CD4-positive, alpha-beta T cell (primary cell): ENCODE results near the gene TFAP2A. TPM values are rescaled to one million over a fixed set of nuclear protein-coding genes. Genes with fewer than 3 reads are reported as not detected.

Experiments
- ATAC-seq: fragments of 200-7000 bp; cut with Tn5 transposase; one replicate; pipeline ENCODE4 v1.10.0; 2022; ENCODE audit warnings: mild to moderate bottlenecking; ENCODE audit not compliant: poor library complexity
- CTCF ChIA-PET: fragments of 350-600 bp; sonication (Branson Sonifier 250); formaldehyde crosslinking; loops from one replicate; lab custom pipeline; 2021; ENCODE audit warnings: antibody characterized with exemption, inconsistent platforms; lab: Charles Lee
- POLR2A ChIA-PET: fragments of 350-600 bp; sonication (Branson Sonifier 250); formaldehyde crosslinking; loops from one replicate; lab custom pipeline; 2021; ENCODE audit warnings: antibody characterized with exemption, inconsistent platforms; lab: Charles Lee
- DNase-seq, 14 experiments: peaks; one replicate each; pipeline ENCODE4 v3.0.0-alpha.2; 2013 to 2020; ENCODE audit warnings: mixed read lengths in 2 of 14
- H3K27ac ChIP-seq, 2 donors: one replicate each; pipeline versions ENCODE4 v1.5.1 to v1.7.0; 2013; ENCODE audit warnings: low read length in 2 of 2, low read depth in 1 of 2, mild to moderate bottlenecking in 1 of 2
- H3K27me3 ChIP-seq, 2 experiments: 1 replicate in 1 of 2; 2 replicates in 1 of 2; pipeline versions ENCODE4 v1.6.1 to v1.7.0; 2013; ENCODE audit warnings: low read length in 2 of 2, control low read depth in 1 of 2, mild to moderate bottlenecking in 1 of 2, moderate library complexity in 1 of 2; ENCODE audit not compliant: insufficient read depth in 2 of 2, control insufficient read depth in 1 of 2
- H3K36me3 ChIP-seq: one replicate; pipeline ENCODE4 v1.6.1; 2013; ENCODE audit warnings: low read length, control low read depth; ENCODE audit not compliant: insufficient read depth
- H3K4me1 ChIP-seq: one replicate; pipeline ENCODE4 v1.6.1; 2013; ENCODE audit warnings: low read length, control low read depth; ENCODE audit not compliant: insufficient read depth
- H3K4me3 ChIP-seq: one replicate; pipeline ENCODE4 v1.5.1; 2013; ENCODE audit warnings: mild to moderate bottlenecking, low read length, moderate library complexity
- H3K9me3 ChIP-seq, 2 experiments: 1 replicate in 1 of 2; 2 replicates in 1 of 2; pipeline versions ENCODE4 v1.6.1 to v1.7.0; 2013; ENCODE audit warnings: low read length in 2 of 2, mild to moderate bottlenecking in 2 of 2, control low read depth in 1 of 2, moderate library complexity in 1 of 2; ENCODE audit not compliant: control insufficient read depth in 1 of 2, insufficient read depth in 1 of 2
- H3K27ac Mint-ChIP-seq: one replicate; pipeline ENCODE4 v1.8.0; 2020; ENCODE audit warnings: mixed read lengths
- H3K27me3 Mint-ChIP-seq: one replicate; pipeline ENCODE4 v1.8.0; 2021; ENCODE audit warnings: mixed read lengths
- H3K36me3 Mint-ChIP-seq: one replicate; pipeline ENCODE4 v1.8.0; 2021; ENCODE audit warnings: low read depth, mixed read lengths
- H3K4me1 Mint-ChIP-seq: one replicate; pipeline ENCODE4 v1.8.0; 2021; ENCODE audit warnings: low read depth, mixed read lengths
- H3K4me3 Mint-ChIP-seq: one replicate; pipeline ENCODE4 v1.8.0; 2020; ENCODE audit warnings: mild to moderate bottlenecking, mixed read lengths
- H3K9me3 Mint-ChIP-seq: one replicate; pipeline ENCODE4 v1.8.0; 2020; ENCODE audit warnings: mixed read lengths
- CTCF ChIP-seq: fragments of 200-600 bp; IDR thresholded peaks from one replicate; pipeline ENCODE4 v1.8.0; 2022; ENCODE audit warnings: antibody characterized with exemption, mild to moderate bottlenecking
- intact Hi-C, 2 experiments: fragments of 100-400 bp; cut with DNase I in 1 of 2; cut with micrococcal nuclease in 1 of 2; formaldehyde crosslinking; loops; one replicate each; pipeline versions ENCODE4 v1.15.1 to v1.9.0; 2023 to 2025; cut with DNase I, micrococcal nuclease
- total RNA-seq, 174 experiments: library from RNA in 2 of 174; stranded (reverse) in 2 of 174; gene quantifications; one replicate each; pipeline ENCODE4 v1.2.3 and lab custom pipeline; 2021 to 2026

TFAP2A gene
- total RNA-seq, 2 experiments from 2014 or later = 0.16 TPM; not detected in 1

GRCh38 chr6:10369896-10370295 is 45.0 kb downstream of the TFAP2A start:
- H3K4me1 Mint-ChIP-seq = no peaks in the 10 kb centered on the region
- Histone ChIP-seq H3K27ac (no peak overlapping the region), H3K4me1 (no peaks in the 10 kb centered on the region), H3K9me3 (no peaks in the 10 kb centered on the region), H3K27me3 (no peaks in the 10 kb centered on the region), H3K4me3 (no peak overlapping the region), H3K36me3 (no peaks in the 10 kb centered on the region)
- POLR2A ChIA-PET = no interaction called here
- no peak for TF ChIP-seq CTCF
- H3K27me3 Mint-ChIP-seq = peaks cover 43% of the 10 kb centered on the region
- no peak overlapping the region for H3K4me3 Mint-ChIP-seq
- intact Hi-C loops = no loop called here
- H3K36me3 Mint-ChIP-seq = no peaks in the 10 kb centered on the region
- ATAC-seq (no peak), DNase-seq (no peak)
- CTCF ChIA-PET = no interaction called here
- H3K9me3 Mint-ChIP-seq = no peaks in the 10 kb centered on the region
- no peak overlapping the region for H3K27ac Mint-ChIP-seq

GRCh38 chr6:10368861-10369260 is 46.0 kb downstream of the TFAP2A start:
- no peak for TF ChIP-seq CTCF
- POLR2A ChIA-PET = no interaction called here

GRCh38 chr6:10363911-10364310 is 51.0 kb downstream of the TFAP2A start:
- Mint-ChIP-seq H3K27me3 (peaks cover 46% of the 10 kb centered on the region), H3K4me1 (no peaks in the 10 kb centered on the region), H3K36me3 (no peaks in the 10 kb centered on the region), H3K27ac (no peak overlapping the region), H3K9me3 (peaks cover 8% of the 10 kb centered on the region), H3K4me3 (no peak overlapping the region)
- H3K9me3 ChIP-seq = peaks cover 0 to 5% of the 10 kb centered on the region in 2 experiments
- no peak for ATAC-seq
- intact Hi-C loops = no loop called here
- H3K27ac ChIP-seq = no peak overlapping the region
- no peaks in the 10 kb centered on the region for H3K4me1 ChIP-seq
- TF ChIP-seq CTCF = no peak
- POLR2A ChIA-PET = no interaction called here
- no peaks in the 10 kb centered on the region for H3K36me3 ChIP-seq
- no peak overlapping the region for H3K4me3 ChIP-seq
- CTCF ChIA-PET = no interaction called here
- peaks cover 0 to 4% of the 10 kb centered on the region in 2 experiments for H3K27me3 ChIP-seq
- no peak for DNase-seq

More at GRCh38 chr6:10368861-10369260, 46.0 kb downstream of the TFAP2A start:
- no peak overlapping the region for H3K4me3 Mint-ChIP-seq
- DNase-seq (no peak), ATAC-seq (no peak)
- intact Hi-C loops = no loop called here
- H3K36me3 Mint-ChIP-seq = no peaks in the 10 kb centered on the region
- peaks cover 4% of the 10 kb centered on the region for H3K9me3 Mint-ChIP-seq
- H3K27ac ChIP-seq = no peak overlapping the region
- no peaks in the 10 kb centered on the region for H3K4me1 ChIP-seq
- H3K27me3 ChIP-seq = no peaks in the 10 kb centered on the region
- no peaks in the 10 kb centered on the region for H3K9me3 ChIP-seq
- CTCF ChIA-PET = no interaction called here
- no peaks in the 10 kb centered on the region for H3K36me3 ChIP-seq
- H3K27me3 Mint-ChIP-seq = peaks cover 46% of the 10 kb centered on the region
- no peak overlapping the region for H3K27ac Mint-ChIP-seq
- no peak overlapping the region for H3K4me3 ChIP-seq
- H3K4me1 Mint-ChIP-seq = no peaks in the 10 kb centered on the region
